ENCODE results near the gene RPL27.

RPL27 gene

GRCh38 chr17:43020789-43021740 lies 22.8 kb downstream of the RPL27 start:
- no peak for DNase-seq (ENCODE audit: extremely low read depth in 1 of 2, low read depth in 1 of 2)

- DNase-seq (ENCODE audit: extremely low read depth in 1 of 2, low read depth in 1 of 2): peak in 1 of 2 donors; percentile 43
These were observed 23.7 kb downstream of the RPL27 start, which contains the start of gene VAT1 for GRCh38 chr17:43021741-43022512. Gene VAT1, minus strand, starts transcription at chr17:43022385. Its CDS starts 63 bp downstream, at chr17:43022322.

GRCh38 chr17:43024407-43025289 lies 26.4 kb downstream of the RPL27 start, which contains the start of gene RND2:
Gene RND2, plus strand, starts transcription at chr17:43025231. Its CDS starts 117 bp downstream, at chr17:43025348.
- DNase-seq (ENCODE audit: extremely low read depth in 1 of 2, low read depth in 1 of 2): peak; percentile 50 to 76

- DNase-seq (ENCODE audit: extremely low read depth in 1 of 2, low read depth in 1 of 2): no peak
These were observed 27.1 kb downstream of the RPL27 start for GRCh38 chr17:43025290-43025657.

GRCh38 chr17:43025766-43026537 lies 27.7 kb downstream of the RPL27 start:
- DNase-seq (ENCODE audit: extremely low read depth in 1 of 2, low read depth in 1 of 2): no peak

GRCh38 chr17:43026595-43026994 lies 28.4 kb downstream of the RPL27 start:
- DNase-seq (ENCODE audit: extremely low read depth in 1 of 2, low read depth in 1 of 2): no peak

GRCh38 chr17:43027091-43028032 lies 29.1 kb downstream of the RPL27 start:
- no peak for DNase-seq (ENCODE audit: extremely low read depth in 1 of 2, low read depth in 1 of 2)

- no peak for DNase-seq (ENCODE audit: extremely low read depth in 1 of 2, low read depth in 1 of 2)
These were observed 30.1 kb downstream of the RPL27 start for GRCh38 chr17:43028221-43028861.

GRCh38 chr17:43030137-43030767 lies 32.0 kb downstream of the RPL27 start:
- DNase-seq (ENCODE audit: extremely low read depth in 1 of 2, low read depth in 1 of 2): no peak

GRCh38 chr17:43031666-43032065 lies 33.4 kb downstream of the RPL27 start:
- no peak for DNase-seq (ENCODE audit: extremely low read depth in 1 of 2, low read depth in 1 of 2)

GRCh38 chr17:43033948-43034881 lies 36.0 kb downstream of the RPL27 start:
- no peak for DNase-seq (ENCODE audit: extremely low read depth in 1 of 2, low read depth in 1 of 2)

GRCh38 chr17:43034894-43035293 lies 36.7 kb downstream of the RPL27 start:
- no peak for DNase-seq (ENCODE audit: extremely low read depth in 1 of 2, low read depth in 1 of 2)

GRCh38 chr17:43039646-43040045 lies 41.4 kb downstream of the RPL27 start:
- DNase-seq (ENCODE audit: extremely low read depth in 1 of 2, low read depth in 1 of 2): no peak

- DNase-seq (ENCODE audit: extremely low read depth in 1 of 2, low read depth in 1 of 2): no peak
These were observed 42.4 kb downstream of the RPL27 start for GRCh38 chr17:43040655-43041054.

GRCh38 chr17:43042025-43042628 lies 43.9 kb downstream of the RPL27 start:
- DNase-seq (ENCODE audit: extremely low read depth in 1 of 2, low read depth in 1 of 2): no peak

GRCh38 chr17:43043307-43043706 lies 45.1 kb downstream of the RPL27 start:
- no peak for DNase-seq (ENCODE audit: extremely low read depth in 1 of 2, low read depth in 1 of 2)

Measured in stimulated activated CD8-positive, alpha-beta memory T cell treated with anti-CD3 and anti-CD28 coated beads, Interleukin-7, amount 100 ng/mL, for 48 hours (primary cell).